ENCODE measurements around the gene ANXA3. TPM values are rescaled to one million over a fixed set of nuclear protein-coding genes. Genes with fewer than 3 reads are reported as not detected.

The ANXA3 gene
- total RNA-seq, 1 donor from 2014 or later = 68.7 TPM

DNA sequence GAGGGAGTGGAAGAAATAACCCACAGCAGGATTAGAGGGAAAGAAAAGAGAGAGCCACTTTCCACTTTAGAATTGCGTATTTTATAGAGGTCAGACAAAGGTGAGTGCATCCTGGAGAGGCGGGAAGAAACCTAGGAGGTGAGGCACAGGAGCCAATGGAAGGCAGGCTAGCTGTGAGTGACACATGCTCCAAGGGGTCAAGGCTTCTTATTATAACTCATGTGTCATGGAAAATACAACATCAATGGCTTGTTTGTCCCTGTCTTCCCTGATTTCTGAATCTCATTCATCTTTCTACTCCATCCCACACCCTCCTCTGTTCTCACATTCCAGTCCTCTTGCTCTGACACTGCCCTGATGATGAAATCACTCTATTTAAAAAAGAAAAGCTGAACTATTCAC is 14.4 kb downstream of the ANXA3 start:
- H3K27ac ChIP-seq (ENCODE audit: low read depth, low read length) = peak overlapping the region; percentile 49
- TF ChIP-seq EZH2 (IDR thresholded peaks at IDR 0.05; ENCODE audit: insufficient read depth, low read length) = no peak
- TF ChIP-seq, protein P1, sequence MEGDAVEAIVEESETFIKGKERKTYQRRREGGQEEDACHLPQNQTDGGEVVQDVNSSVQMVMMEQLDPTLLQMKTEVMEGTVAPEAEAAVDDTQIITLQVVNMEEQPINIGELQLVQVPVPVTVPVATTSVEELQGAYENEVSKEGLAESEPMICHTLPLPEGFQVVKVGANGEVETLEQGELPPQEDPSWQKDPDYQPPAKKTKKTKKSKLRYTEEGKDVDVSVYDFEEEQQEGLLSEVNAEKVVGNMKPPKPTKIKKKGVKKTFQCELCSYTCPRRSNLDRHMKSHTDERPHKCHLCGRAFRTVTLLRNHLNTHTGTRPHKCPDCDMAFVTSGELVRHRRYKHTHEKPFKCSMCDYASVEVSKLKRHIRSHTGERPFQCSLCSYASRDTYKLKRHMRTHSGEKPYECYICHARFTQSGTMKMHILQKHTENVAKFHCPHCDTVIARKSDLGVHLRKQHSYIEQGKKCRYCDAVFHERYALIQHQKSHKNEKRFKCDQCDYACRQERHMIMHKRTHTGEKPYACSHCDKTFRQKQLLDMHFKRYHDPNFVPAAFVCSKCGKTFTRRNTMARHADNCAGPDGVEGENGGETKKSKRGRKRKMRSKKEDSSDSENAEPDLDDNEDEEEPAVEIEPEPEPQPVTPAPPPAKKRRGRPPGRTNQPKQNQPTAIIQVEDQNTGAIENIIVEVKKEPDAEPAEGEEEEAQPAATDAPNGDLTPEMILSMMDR (IDR thresholded peaks at IDR 0.05; ENCODE audit: insufficient read depth, low read depth, low read length) = no peak
- H3K9me3 ChIP-seq (ENCODE audit: insufficient read depth, low read depth, low read length) = no peaks in the 10 kb centered on the region
- peak; percentile 47 for FAIRE-seq
- H3K4me3 Mint-ChIP-seq (ENCODE audit: unreplicated experiment) = peak overlapping the region; percentile 7
- H2AFZ ChIP-seq (ENCODE audit: low read depth, low read length) = no peak overlapping the region
- H3K4me1 Mint-ChIP-seq (ENCODE audit: low read depth, unreplicated experiment) = peaks cover 79% of the 10 kb centered on the region
- no peaks in the 10 kb centered on the region for H3K27me3 Mint-ChIP-seq (ENCODE audit: low read depth, unreplicated experiment)
- peak overlapping the region; percentile 89 for H3K27ac Mint-ChIP-seq (ENCODE audit: unreplicated experiment)
- H3K4me1 ChIP-seq (ENCODE audit: insufficient read depth, low read length) = peaks cover 60% of the 10 kb centered on the region
- H3K4me2 ChIP-seq (ENCODE audit: low read length) = peak overlapping the region; percentile 43
- DNase-seq (ENCODE audit: low read depth) = peak; percentile 85
- no peaks in the 10 kb centered on the region for H3K27me3 ChIP-seq (ENCODE audit: insufficient read depth, low read length)
- peak overlapping the region; percentile 4 for H3K9ac ChIP-seq (ENCODE audit: low read length)
- H3K4me3 ChIP-seq (ENCODE audit: insufficient read depth, low read depth, low read length) = no peak overlapping the region
- no peaks in the 10 kb centered on the region for H3K9me3 Mint-ChIP-seq (ENCODE audit: unreplicated experiment)
- H3K36me3 ChIP-seq (ENCODE audit: insufficient read depth, low read length) = no peaks in the 10 kb centered on the region
- no peaks in the 10 kb centered on the region for H4K20me1 ChIP-seq (ENCODE audit: insufficient read depth, low read length)
- no peaks in the 10 kb centered on the region for H3K79me2 ChIP-seq (ENCODE audit: insufficient read depth, low read length)
- H3K36me3 Mint-ChIP-seq (ENCODE audit: low read depth, unreplicated experiment) = peaks cover 3% of the 10 kb centered on the region

GRCh38 chr4:78566834-78567499 is 15.4 kb downstream of the ANXA3 start:
- Histone ChIP-seq H3K9me3 (ENCODE audit: insufficient read depth, low read depth, low read length) (no peaks in the 10 kb centered on the region), H3K27ac (ENCODE audit: low read depth, low read length) (no peak overlapping the region), H3K27me3 (ENCODE audit: insufficient read depth, low read length) (no peaks in the 10 kb centered on the region), H3K9ac (ENCODE audit: low read length) (no peak overlapping the region), H3K4me1 (ENCODE audit: insufficient read depth, low read length) (peaks cover 50% of the 10 kb centered on the region), H2AFZ (ENCODE audit: low read depth, low read length) (no peak overlapping the region), H3K79me2 (ENCODE audit: insufficient read depth, low read length) (no peaks in the 10 kb centered on the region), H3K36me3 (ENCODE audit: insufficient read depth, low read length) (no peaks in the 10 kb centered on the region), H3K4me2 (ENCODE audit: low read length) (peak overlapping the region; percentile 11), H4K20me1 (ENCODE audit: insufficient read depth, low read length) (no peaks in the 10 kb centered on the region), H3K4me3 (ENCODE audit: insufficient read depth, low read depth, low read length) (no peak overlapping the region)
- Mint-ChIP-seq H3K4me1 (ENCODE audit: low read depth, unreplicated experiment) (peaks cover 69% of the 10 kb centered on the region), H3K27ac (ENCODE audit: unreplicated experiment) (peak overlapping the region; percentile 54), H3K27me3 (ENCODE audit: low read depth, unreplicated experiment) (no peaks in the 10 kb centered on the region), H3K36me3 (ENCODE audit: low read depth, unreplicated experiment) (peaks cover 3% of the 10 kb centered on the region), H3K4me3 (ENCODE audit: unreplicated experiment) (peak overlapping the region; percentile 23), H3K9me3 (ENCODE audit: unreplicated experiment) (no peaks in the 10 kb centered on the region)
- FAIRE-seq (no peak), DNase-seq (ENCODE audit: low read depth) (peak; percentile 46)
- no peak for TF ChIP-seq EZH2 (IDR thresholded peaks at IDR 0.05; ENCODE audit: insufficient read depth, low read length)
- TF ChIP-seq, protein P1 (IDR thresholded peaks at IDR 0.05; ENCODE audit: insufficient read depth, low read depth, low read length) = no peak

DNA sequence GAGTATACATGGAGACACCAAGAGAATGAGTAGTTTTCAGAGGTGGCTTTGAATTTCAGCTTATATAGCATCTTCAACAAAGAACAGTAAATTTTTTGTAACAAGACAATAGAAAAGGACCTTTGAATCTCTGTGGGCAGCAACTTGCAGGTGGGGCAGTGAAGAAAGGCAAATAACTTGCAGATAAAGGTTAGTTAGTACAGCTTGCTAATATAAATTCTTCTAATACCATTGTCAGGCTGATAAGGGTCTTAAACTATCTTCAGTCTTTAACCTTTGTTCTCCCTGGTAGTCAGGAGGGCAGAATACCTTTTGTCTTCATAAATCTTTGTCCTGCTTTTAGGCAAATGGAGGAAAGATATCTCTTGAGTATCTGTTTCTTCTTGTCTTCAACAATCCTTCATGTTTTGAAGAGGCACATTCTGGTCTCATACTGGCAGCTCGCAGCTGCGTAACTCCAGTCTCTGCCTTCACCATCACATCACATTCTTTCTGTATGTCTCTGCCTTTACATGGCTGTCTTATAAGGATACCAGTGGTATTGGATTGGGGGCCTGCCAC is 16.0 kb downstream of the ANXA3 start:
- Histone ChIP-seq H3K36me3 (ENCODE audit: insufficient read depth, low read length) (no peaks in the 10 kb centered on the region), H3K27ac (ENCODE audit: low read depth, low read length) (no peak overlapping the region), H3K9me3 (ENCODE audit: insufficient read depth, low read depth, low read length) (no peaks in the 10 kb centered on the region), H3K4me3 (ENCODE audit: insufficient read depth, low read depth, low read length) (no peak overlapping the region), H3K4me2 (ENCODE audit: low read length) (no peak overlapping the region), H3K9ac (ENCODE audit: low read length) (no peak overlapping the region), H3K79me2 (ENCODE audit: insufficient read depth, low read length) (no peaks in the 10 kb centered on the region), H2AFZ (ENCODE audit: low read depth, low read length) (no peak overlapping the region), H4K20me1 (ENCODE audit: insufficient read depth, low read length) (no peaks in the 10 kb centered on the region), H3K27me3 (ENCODE audit: insufficient read depth, low read length) (no peaks in the 10 kb centered on the region), H3K4me1 (ENCODE audit: insufficient read depth, low read length) (peaks cover 45% of the 10 kb centered on the region)
- Mint-ChIP-seq H3K4me1 (ENCODE audit: low read depth, unreplicated experiment) (peaks cover 63% of the 10 kb centered on the region), H3K36me3 (ENCODE audit: low read depth, unreplicated experiment) (peaks cover 3% of the 10 kb centered on the region), H3K27ac (ENCODE audit: unreplicated experiment) (peak overlapping the region; percentile 54), H3K27me3 (ENCODE audit: low read depth, unreplicated experiment) (no peaks in the 10 kb centered on the region), H3K9me3 (ENCODE audit: unreplicated experiment) (no peaks in the 10 kb centered on the region), H3K4me3 (ENCODE audit: unreplicated experiment) (no peak overlapping the region)
- DNase-seq (ENCODE audit: low read depth) (no peak), FAIRE-seq (no peak)
- TF ChIP-seq EZH2 (IDR thresholded peaks at IDR 0.05; ENCODE audit: insufficient read depth, low read length) = no peak
- TF ChIP-seq, protein P1 (IDR thresholded peaks at IDR 0.05; ENCODE audit: insufficient read depth, low read depth, low read length) = no peak
